ENCODE results near the gene TGDS. TPM values are rescaled to one million over a fixed set of nuclear protein-coding genes. Genes with fewer than 3 reads are reported as not detected.
"Not testable (repeated sequence)": the region's sequence is repeated elsewhere in the genome, so short reads cannot be mapped to it uniquely, and the experiment has no call there.

Gene TGDS
- total RNA-seq, 2 donors from 2014 or later = 9.0 to 11.3 TPM

GRCh38 chr13:94535775-94536174 lies 60.2 kb downstream of the TGDS start:
- 83% methylated on average over 4 of the region's 4 CpGs for WGBS
- no peak for TF ChIP-seq POLR2AphosphoS5 (IDR thresholded peaks at IDR 0.05)
- H3K36me3 ChIP-seq = no peaks in the 10 kb centered on the region
- no peaks in the 10 kb centered on the region for H3K4me1 ChIP-seq (replicated peaks)
- H3K27me3 ChIP-seq (replicated peaks; ENCODE audit: insufficient read depth) = no peaks in the 10 kb centered on the region
- H3K4me3 ChIP-seq = no peak overlapping the region
- no peak overlapping the region for H3K27ac ChIP-seq
- intact Hi-C loops (cut with DNase I) = no loop called here
- H3K9me3 ChIP-seq = no peaks in the 10 kb centered on the region
- no peak for DNase-seq (ENCODE audit: low spot score)

GRCh38 chr13:94535231-94535630 lies 60.7 kb downstream of the TGDS start:
- TF ChIP-seq CTCF (IDR thresholded peaks at IDR 0.05) = no peak
- TF ChIP-seq POLR2AphosphoS5 (IDR thresholded peaks at IDR 0.05) = no peak
- no peak for TF ChIP-seq POLR2A (IDR thresholded peaks at IDR 0.05)
- intact Hi-C loops (cut with DNase I) = no loop called here
- Histone ChIP-seq H3K4me1 (replicated peaks) (no peaks in the 10 kb centered on the region), H3K36me3 (no peaks in the 10 kb centered on the region), H3K4me3 (no peak overlapping the region), H3K27me3 (replicated peaks; ENCODE audit: insufficient read depth) (no peaks in the 10 kb centered on the region), H3K9me3 (no peaks in the 10 kb centered on the region), H3K27ac (no peak overlapping the region)
- 71% methylated on average over 2 of the region's 2 CpGs for WGBS
- DNase-seq (ENCODE audit: low spot score) = no peak

GRCh38 chr13:94534166-94534565 lies 61.8 kb downstream of the TGDS start:
- no peak overlapping the region for H3K27ac ChIP-seq
- TF ChIP-seq POLR2A (IDR thresholded peaks at IDR 0.05) (no peak), CTCF (IDR thresholded peaks at IDR 0.05) (no peak), POLR2AphosphoS5 (IDR thresholded peaks at IDR 0.05) (no peak)
- H3K4me3 ChIP-seq = no peak overlapping the region
- no peaks in the 10 kb centered on the region for H3K4me1 ChIP-seq (replicated peaks)
- no peaks in the 10 kb centered on the region for H3K9me3 ChIP-seq
- 79% methylated on average over 1 of the region's 1 CpG for WGBS
- no peak for DNase-seq (ENCODE audit: low spot score)
- H3K27me3 ChIP-seq (replicated peaks; ENCODE audit: insufficient read depth) = no peaks in the 10 kb centered on the region
- no peaks in the 10 kb centered on the region for H3K36me3 ChIP-seq
- intact Hi-C loops (cut with DNase I) = no loop called here

GRCh38 chr13:94532278-94532677 lies 63.7 kb downstream of the TGDS start:
- H3K9me3 ChIP-seq; H3K4me3 ChIP-seq; H3K36me3 ChIP-seq; H3K4me1 ChIP-seq (replicated peaks); DNase-seq (ENCODE audit: low spot score); H3K27me3 ChIP-seq (replicated peaks; ENCODE audit: insufficient read depth); intact Hi-C loops (cut with DNase I); H3K27ac ChIP-seq: not testable (repeated sequence)
- WGBS = 98% methylated on average over 2 of the region's 2 CpGs

GRCh38 chr13:94526956-94527355 lies 69.0 kb downstream of the TGDS start:
- not testable (repeated sequence) for H3K4me3 ChIP-seq

GRCh38 chr13:94525781-94526180 lies 70.2 kb downstream of the TGDS start:
- H3K27ac ChIP-seq = no peak overlapping the region
- TF ChIP-seq POLR2AphosphoS5 (IDR thresholded peaks at IDR 0.05) = no peak
- no peak for TF ChIP-seq CTCF (IDR thresholded peaks at IDR 0.05)
- no peak for TF ChIP-seq POLR2A (IDR thresholded peaks at IDR 0.05)
- H3K4me1 ChIP-seq (replicated peaks) = no peaks in the 10 kb centered on the region
- H3K27me3 ChIP-seq (replicated peaks; ENCODE audit: insufficient read depth) = no peaks in the 10 kb centered on the region
- no peak overlapping the region for H3K4me3 ChIP-seq
- no peak for DNase-seq (ENCODE audit: low spot score)
- H3K36me3 ChIP-seq = no peaks in the 10 kb centered on the region
- 96% methylated on average over 2 of the region's 2 CpGs for WGBS
- intact Hi-C loops (cut with DNase I) = no loop called here
- H3K9me3 ChIP-seq = no peaks in the 10 kb centered on the region

More at GRCh38 chr13:94526956-94527355, 69.0 kb downstream of the TGDS start:
- H3K27ac ChIP-seq; H3K27me3 ChIP-seq (replicated peaks; ENCODE audit: insufficient read depth); H3K36me3 ChIP-seq; intact Hi-C loops (cut with DNase I); H3K4me1 ChIP-seq (replicated peaks); H3K9me3 ChIP-seq; DNase-seq (ENCODE audit: low spot score): not testable (repeated sequence)
- WGBS = 74% methylated on average over 7 of the region's 7 CpGs
